ENCODE results near the gene JPH3. TPM values are rescaled to one million over a fixed set of nuclear protein-coding genes. Genes with fewer than 3 reads are reported as not detected.

Gene JPH3
- total RNA-seq, 2 donors from 2014 or later: 37.0 to 39.1 TPM

- H3K36me3 Mint-ChIP-seq (ENCODE audit: low read depth): peaks cover 20% of the 10 kb centered on the region
- no peaks in the 10 kb centered on the region for H3K9me3 ChIP-seq (ENCODE audit: control insufficient read depth, low read length)
- no peak overlapping the region for H3K27ac ChIP-seq (ENCODE audit: low read depth, low read length)
- no peaks in the 10 kb centered on the region for H3K4me1 Mint-ChIP-seq
- DNase-seq: no peak
- no peaks in the 10 kb centered on the region for H3K27me3 Mint-ChIP-seq (ENCODE audit: insufficient read depth)
- H3K9me3 Mint-ChIP-seq: no peaks in the 10 kb centered on the region
- H3K36me3 ChIP-seq (ENCODE audit: control insufficient read depth, insufficient read depth, low read length): peaks cover 3% of the 10 kb centered on the region
- H3K4me1 ChIP-seq (ENCODE audit: control insufficient read depth, insufficient read depth, low read length): no peaks in the 10 kb centered on the region
- no peak overlapping the region for H3K4me3 ChIP-seq (ENCODE audit: low read length)
- WGBS, 2 experiments (ENCODE audit: insufficient coverage in 1 of 2, insufficient read length in 1 of 2): 86 to 95% methylated on average over 4 to 11 of the region's 11 CpGs
- no peak overlapping the region for H3K4me3 Mint-ChIP-seq
- H3K9ac ChIP-seq (ENCODE audit: extremely low read depth, low read length, poor library complexity, severe bottlenecking): no peak overlapping the region
- TF ChIP-seq, protein P1, sequence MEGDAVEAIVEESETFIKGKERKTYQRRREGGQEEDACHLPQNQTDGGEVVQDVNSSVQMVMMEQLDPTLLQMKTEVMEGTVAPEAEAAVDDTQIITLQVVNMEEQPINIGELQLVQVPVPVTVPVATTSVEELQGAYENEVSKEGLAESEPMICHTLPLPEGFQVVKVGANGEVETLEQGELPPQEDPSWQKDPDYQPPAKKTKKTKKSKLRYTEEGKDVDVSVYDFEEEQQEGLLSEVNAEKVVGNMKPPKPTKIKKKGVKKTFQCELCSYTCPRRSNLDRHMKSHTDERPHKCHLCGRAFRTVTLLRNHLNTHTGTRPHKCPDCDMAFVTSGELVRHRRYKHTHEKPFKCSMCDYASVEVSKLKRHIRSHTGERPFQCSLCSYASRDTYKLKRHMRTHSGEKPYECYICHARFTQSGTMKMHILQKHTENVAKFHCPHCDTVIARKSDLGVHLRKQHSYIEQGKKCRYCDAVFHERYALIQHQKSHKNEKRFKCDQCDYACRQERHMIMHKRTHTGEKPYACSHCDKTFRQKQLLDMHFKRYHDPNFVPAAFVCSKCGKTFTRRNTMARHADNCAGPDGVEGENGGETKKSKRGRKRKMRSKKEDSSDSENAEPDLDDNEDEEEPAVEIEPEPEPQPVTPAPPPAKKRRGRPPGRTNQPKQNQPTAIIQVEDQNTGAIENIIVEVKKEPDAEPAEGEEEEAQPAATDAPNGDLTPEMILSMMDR (conservative IDR thresholded peaks at IDR 0.05): no peak
- H3K27me3 ChIP-seq (ENCODE audit: control insufficient read depth, insufficient read depth, low read length, poor library complexity, severe bottlenecking): no peaks in the 10 kb centered on the region
- no peak overlapping the region for H3K27ac Mint-ChIP-seq
These were observed 39.4 kb downstream of the JPH3 start for GRCh38 chr16:87641721-87642120.

- Histone ChIP-seq H3K27me3 (ENCODE audit: control insufficient read depth, insufficient read depth, low read length, poor library complexity, severe bottlenecking) (no peaks in the 10 kb centered on the region), H3K4me1 (ENCODE audit: control insufficient read depth, insufficient read depth, low read length) (no peaks in the 10 kb centered on the region), H3K36me3 (ENCODE audit: control insufficient read depth, insufficient read depth, low read length) (peaks cover 3% of the 10 kb centered on the region), H3K4me3 (ENCODE audit: low read length) (no peak overlapping the region), H3K9me3 (ENCODE audit: control insufficient read depth, low read length) (no peaks in the 10 kb centered on the region), H3K9ac (ENCODE audit: extremely low read depth, low read length, poor library complexity, severe bottlenecking) (no peak overlapping the region), H3K27ac (ENCODE audit: low read depth, low read length) (no peak overlapping the region)
- H3K4me1 Mint-ChIP-seq: no peaks in the 10 kb centered on the region
- WGBS, 2 experiments (ENCODE audit: insufficient coverage in 1 of 2, insufficient read length in 1 of 2): 92 to 94% methylated on average over 17 to 19 of the region's 19 CpGs
- TF ChIP-seq, protein P1 (conservative IDR thresholded peaks at IDR 0.05): no peak
- H3K4me3 Mint-ChIP-seq: no peak overlapping the region
- H3K27me3 Mint-ChIP-seq (ENCODE audit: insufficient read depth): no peaks in the 10 kb centered on the region
- no peaks in the 10 kb centered on the region for H3K9me3 Mint-ChIP-seq
- no peak overlapping the region for H3K27ac Mint-ChIP-seq
- DNase-seq: no peak
- peaks cover 20% of the 10 kb centered on the region for H3K36me3 Mint-ChIP-seq (ENCODE audit: low read depth)
These were observed 40.2 kb downstream of the JPH3 start for GRCh38 chr16:87642491-87642890.

DNA sequence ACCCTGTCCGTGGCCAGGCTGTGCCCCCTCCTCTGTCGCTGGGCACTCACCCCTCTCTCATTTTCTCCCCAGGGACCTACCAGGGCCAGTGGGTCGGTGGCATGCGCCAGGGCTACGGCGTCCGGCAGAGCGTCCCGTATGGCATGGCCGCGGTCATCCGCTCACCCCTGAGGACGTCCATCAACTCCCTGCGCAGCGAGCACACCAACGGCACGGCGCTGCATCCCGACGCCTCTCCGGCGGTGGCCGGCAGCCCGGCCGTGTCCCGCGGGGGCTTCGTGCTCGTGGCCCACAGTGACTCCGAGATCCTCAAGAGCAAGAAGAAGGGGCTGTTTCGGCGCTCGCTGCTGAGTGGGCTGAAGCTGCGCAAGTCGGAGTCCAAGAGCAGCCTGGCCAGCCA lies 41.9 kb downstream of the JPH3 start:
- H3K4me3 Mint-ChIP-seq: no peak overlapping the region
- TF ChIP-seq, protein P1 (conservative IDR thresholded peaks at IDR 0.05): no peak
- peaks cover 3% of the 10 kb centered on the region for H3K36me3 ChIP-seq (ENCODE audit: control insufficient read depth, insufficient read depth, low read length)
- peaks cover 20% of the 10 kb centered on the region for H3K36me3 Mint-ChIP-seq (ENCODE audit: low read depth)
- no peak overlapping the region for H3K9ac ChIP-seq (ENCODE audit: extremely low read depth, low read length, poor library complexity, severe bottlenecking)
- no peaks in the 10 kb centered on the region for H3K27me3 Mint-ChIP-seq (ENCODE audit: insufficient read depth)
- no peak overlapping the region for H3K4me3 ChIP-seq (ENCODE audit: low read length)
- H3K27me3 ChIP-seq (ENCODE audit: control insufficient read depth, insufficient read depth, low read length, poor library complexity, severe bottlenecking): no peaks in the 10 kb centered on the region
- H3K9me3 ChIP-seq (ENCODE audit: control insufficient read depth, low read length): no peaks in the 10 kb centered on the region
- H3K4me1 ChIP-seq (ENCODE audit: control insufficient read depth, insufficient read depth, low read length): no peaks in the 10 kb centered on the region
- H3K4me1 Mint-ChIP-seq: no peaks in the 10 kb centered on the region
- no peak overlapping the region for H3K27ac ChIP-seq (ENCODE audit: low read depth, low read length)
- H3K27ac Mint-ChIP-seq: no peak overlapping the region
- WGBS, 2 experiments (ENCODE audit: insufficient coverage in 1 of 2, insufficient read length in 1 of 2): 95 to 96% methylated on average over 27 to 35 of the region's 35 CpGs
- no peak for DNase-seq
- H3K9me3 Mint-ChIP-seq: no peaks in the 10 kb centered on the region

Data from endodermal cell (in vitro differentiated cells).